Limb (tissue), 2 donors: ENCODE measurements around the gene GTF2F2.

Experiments
- DNase-seq, 2 donors: peaks; one replicate each; pipeline ENCODE4 v3.0.0-alpha.2; 2016; ENCODE audit errors: extremely low spot score in 2 of 2

Gene GTF2F2, protein sequence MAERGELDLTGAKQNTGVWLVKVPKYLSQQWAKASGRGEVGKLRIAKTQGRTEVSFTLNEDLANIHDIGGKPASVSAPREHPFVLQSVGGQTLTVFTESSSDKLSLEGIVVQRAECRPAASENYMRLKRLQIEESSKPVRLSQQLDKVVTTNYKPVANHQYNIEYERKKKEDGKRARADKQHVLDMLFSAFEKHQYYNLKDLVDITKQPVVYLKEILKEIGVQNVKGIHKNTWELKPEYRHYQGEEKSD

DNA sequence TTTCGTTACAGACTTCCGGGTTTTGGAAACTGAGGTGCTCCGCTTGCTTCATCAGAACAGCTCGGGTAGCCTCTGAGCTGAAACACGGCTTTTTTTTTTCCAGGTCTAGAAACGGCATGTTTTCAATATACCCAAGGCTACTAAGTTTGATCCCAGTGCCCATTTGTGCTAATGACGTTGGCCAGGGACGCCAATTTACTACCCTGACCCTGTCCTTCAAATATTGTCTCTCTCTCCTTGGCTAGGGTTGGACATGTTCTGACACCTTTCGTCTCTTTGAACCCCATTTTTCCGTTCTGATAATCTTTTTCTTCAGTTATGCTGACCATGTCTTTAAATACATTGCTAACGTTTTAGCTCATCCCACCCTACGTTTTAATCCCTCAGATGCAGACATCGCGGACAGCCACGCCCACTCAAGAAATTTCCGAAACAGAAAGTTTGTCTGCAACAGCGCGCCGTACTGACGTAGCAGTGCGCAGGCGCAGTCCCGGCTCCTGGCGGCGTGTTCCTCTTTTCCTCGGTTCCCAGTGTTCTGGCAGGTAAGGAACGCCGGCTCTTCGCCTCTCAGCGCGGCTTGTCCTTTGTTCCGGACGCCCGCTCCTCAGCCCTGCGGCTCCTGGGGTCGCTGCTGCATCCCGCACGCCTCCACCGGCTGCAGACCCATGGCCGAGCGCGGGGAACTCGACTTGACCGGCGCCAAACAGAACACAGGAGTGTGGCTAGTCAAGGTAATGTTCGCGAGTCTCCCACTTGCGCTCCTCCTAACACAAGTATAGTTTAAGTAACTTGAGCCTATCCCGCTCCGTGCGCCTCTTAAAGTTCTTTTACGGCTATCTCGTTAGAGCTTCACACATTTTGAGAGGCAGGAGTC lies at the start of gene GTF2F2:
Gene GTF2F2, plus strand, starts transcription at position 520 of the 874 bp plus-strand sequence. Its CDS starts 146 bp downstream, at position 666.
- DNase-seq: peak; percentile 95

DNA sequence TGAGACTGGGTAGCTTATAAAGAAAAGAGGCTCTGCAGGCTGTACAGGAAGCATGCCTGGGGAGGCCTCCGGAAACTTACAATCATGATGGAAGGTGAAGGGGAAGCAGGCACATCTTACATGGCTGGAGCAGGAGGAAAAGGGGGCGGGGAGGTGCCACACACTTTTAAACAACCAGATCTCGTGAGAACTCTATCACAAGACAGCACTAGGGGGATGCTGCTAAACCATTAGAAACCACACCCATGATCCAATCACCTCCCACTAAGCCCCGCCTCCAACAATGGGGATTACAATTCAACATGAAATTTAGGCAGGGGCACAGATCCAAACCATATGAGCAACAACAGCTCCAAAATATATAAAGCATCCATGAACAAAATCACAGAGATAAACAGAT lies 46.5 kb upstream of the GTF2F2 start:
- DNase-seq: no peak

DNA sequence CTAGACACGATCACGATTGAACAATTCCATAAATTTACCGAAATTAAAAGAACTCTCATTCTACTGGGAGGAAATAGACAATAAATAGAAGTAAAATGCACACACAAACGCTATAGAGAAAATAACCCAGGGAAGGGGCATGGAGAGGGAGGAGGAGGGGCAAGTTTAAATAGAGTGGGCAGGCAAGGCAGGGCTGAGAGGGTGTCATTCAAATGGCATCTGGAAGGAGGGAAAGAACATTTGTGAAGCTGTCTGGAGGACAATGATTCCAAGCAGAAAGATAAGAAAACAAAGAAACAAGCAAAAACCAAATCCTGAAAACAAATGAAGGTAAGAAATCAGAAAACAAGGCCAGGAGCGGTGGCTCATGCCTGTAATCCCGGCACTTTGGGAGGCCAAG lies 45.6 kb upstream of the GTF2F2 start:
- no peak for DNase-seq

DNA sequence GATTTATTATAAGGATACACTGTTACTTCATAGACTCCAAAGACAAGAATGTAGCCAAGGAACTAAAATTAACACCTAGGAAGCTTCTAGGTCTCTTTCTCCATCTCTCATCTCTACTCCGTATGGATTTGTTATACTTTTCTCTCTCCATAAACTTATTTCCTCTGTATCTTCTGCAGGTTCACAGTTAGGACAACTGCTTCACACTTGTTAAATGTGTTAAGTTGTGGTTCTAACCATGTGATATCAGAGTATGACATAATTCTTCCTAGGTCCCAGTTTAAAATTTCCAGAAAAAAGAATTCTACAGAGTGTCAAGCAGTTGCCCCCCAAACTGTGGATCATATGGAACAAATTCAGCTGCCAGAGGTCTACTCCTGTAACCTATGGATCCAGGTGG lies 42.3 kb upstream of the GTF2F2 start:
- DNase-seq: no peak

DNA sequence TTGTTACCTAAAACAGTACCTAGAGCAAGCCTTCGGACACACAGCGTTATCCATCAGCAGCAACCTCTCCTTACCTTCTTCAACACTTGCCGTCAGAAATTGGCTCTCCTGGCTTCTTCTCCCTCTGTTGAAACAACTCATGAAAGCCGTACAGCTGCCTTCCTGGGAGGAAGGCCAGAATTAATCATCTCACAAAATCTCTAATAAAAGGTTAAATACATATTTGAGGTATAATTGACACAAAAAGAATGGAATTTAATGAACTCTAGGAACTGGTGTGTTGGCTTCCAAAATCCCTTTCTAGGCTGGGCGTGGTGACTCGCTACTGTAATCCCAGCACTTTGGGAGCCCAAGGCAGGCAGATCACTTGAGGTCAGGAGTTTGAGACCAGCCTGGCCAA lies 37.3 kb upstream of the GTF2F2 start:
- no peak for DNase-seq

DNA sequence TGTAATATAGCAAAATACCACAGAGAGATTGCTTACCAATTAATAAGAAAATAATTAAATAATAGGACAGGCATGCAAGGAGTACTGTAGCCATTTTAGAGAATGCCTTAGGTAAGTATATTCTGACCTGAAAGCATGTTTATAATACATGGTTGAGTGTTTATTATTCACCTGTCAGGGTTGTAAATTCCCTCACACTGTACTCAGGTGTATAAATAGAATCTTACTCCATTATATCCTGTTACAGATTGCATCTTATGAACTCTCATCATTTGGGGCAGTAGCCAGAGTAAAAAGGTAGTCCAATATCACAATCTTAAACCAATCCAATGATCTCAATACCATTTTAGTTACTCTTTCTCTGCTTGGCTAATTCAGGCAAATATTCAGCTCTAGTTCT lies 35.8 kb upstream of the GTF2F2 start:
- no peak for DNase-seq

DNA sequence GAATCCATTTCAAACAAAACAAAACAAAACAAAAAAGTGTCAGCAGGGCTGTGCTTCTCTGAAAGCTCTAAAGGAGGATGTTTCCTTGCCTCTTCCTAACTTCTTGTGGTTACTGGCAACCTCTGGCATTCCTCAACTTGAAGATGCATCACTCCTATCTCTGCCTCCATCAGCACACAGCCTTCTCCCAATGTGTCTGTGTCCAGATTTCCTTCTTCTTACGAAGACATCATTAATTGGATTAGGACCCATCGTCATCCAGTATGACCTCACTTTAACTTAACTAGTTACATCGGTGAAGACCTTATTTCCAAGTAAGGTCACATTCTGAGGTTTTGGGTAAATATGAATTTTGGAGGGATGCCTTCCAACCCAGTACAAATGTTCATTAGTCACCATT lies 33.8 kb upstream of the GTF2F2 start:
- no peak for DNase-seq

DNA sequence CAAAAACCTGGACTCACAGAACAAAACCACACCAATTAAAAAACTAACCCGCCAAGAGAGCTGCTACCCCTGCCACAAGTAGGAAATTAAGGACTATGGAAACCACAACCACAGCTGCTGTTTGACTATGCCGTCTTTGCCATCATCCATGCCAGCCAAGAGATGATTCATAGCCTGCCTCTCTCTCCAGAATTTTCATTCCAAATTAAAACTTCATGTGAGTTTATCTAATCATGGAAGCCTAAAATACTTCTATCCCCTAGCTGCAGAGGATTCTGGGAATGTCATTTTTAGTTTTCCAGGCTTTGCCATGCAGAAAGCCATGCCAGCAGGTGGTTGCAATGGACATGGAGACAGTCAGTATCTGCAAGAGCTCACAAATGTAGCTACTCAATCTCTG lies 27.6 kb upstream of the GTF2F2 start:
- no peak for DNase-seq

DNA sequence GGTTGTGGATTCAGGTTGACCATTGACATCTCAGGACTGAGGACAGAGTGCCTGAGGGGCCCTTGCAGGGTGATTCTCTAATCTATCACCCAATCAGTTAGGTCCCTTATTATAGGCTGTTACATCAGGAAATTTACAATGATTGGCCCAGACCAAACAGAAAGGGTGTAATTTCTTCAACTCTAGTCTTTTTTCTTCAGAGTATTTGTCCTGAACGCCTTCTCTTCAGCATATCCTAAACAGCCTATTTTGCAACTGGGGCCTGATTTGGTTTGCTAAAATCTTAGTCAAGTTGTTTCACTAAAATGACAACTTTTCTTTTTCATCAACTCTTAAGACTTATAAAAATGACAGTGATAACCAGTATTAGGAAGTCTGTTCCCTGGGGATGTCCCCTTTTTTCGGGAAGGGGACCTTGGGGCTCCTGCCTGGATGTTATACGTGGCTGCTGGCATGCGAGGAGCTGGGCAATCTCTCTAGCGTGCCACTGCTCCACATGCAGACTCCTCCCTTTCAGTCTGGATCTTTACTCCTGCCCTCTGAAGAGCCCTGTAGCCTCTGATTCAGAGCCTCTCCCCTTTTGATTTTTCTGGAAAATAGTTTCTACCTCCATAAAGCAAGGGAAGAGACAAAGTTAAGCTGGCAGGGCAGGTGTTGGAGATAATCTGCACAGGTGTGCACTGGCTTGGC lies 19.6 kb upstream of the GTF2F2 start:
- DNase-seq: no peak

DNA sequence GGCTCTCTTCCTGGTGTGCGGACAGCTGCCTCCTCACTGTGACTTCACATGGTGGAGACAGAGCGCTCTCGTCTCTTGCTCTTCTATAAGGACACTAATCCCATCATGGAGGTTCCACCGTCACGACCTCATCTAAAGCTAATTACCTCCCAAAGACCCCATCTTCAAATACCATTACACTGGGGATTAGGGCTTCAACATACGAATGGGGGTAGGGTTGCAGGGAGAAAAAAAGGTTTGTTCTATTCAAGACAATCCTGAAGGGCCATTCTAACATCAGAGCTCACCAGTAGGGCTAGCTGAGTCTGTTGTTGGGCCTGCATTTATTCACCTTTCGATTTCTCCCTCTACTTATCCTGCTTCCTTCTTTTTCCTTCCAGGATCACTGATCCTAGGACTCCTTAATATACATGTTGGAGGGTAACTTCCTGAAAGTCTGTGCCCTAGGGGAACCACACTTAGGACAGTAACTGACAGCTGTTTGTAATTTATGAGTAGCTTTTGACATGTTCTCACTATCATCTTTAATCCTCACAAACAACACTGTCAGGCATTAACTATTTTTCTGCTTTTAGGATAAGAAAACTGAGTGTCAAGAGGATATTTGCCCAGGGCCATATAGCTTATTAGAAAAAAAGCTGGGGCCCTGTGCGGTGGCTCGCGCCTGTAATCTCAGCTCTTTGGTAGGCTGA lies 18.8 kb upstream of the GTF2F2 start:
- DNase-seq: no peak

DNA sequence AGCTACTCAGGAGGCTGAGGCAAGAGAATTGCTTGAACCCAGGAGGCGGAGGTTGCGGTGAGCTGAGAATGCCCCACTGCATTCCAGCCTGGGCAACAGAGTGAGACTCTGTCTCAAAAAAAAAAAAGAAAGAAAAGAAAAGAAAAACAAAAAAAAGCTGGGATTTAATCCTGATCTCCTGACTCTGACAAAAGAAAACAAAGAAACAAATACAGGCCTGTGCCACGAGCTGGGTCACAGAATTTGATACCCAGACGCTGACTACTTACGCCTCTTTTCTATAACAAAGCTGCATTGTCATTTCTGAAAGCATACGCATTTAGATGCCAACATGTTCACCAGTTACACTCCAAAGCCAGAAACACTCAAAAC lies 18.2 kb upstream of the GTF2F2 start:
- DNase-seq: no peak

DNA sequence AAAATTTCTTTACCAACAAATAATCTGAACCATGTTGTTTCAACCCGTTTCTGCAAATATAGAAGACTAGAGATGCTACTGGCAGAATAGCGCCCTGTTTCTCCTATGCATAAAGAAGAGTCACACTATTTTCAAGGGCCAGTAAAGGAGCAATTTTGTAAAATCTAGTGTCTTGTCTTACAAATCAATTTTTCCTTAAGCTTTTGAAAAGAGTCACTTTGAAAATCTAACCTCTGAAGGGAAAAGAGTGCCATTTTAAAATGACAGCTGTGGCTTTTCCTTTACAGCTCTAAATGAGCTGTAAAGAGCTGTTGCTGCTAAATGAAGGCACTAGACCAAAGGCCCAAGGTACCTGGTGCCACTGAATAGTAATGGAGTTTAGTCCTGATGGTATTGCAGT lies 16.9 kb upstream of the GTF2F2 start:
- no peak for DNase-seq

DNA sequence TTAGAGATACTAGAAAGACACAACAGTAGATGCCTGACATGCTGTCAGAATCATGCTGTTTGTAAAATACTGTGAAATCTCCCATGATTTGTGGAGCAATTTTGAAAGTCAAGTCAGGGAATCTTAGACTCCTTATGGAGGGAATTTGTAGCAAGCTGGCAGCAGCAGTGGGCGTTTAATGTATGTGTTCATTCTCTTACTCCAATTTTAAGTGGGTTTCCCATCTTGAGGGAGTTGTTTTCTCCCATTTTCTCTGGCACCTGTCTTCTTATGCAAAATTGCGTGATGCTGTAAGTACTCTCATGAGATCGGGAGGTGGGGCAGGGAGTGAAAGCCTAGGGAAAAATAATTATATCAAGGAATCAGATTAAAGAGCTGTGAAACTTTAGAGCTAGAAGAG lies 16.0 kb upstream of the GTF2F2 start:
- no peak for DNase-seq

DNA sequence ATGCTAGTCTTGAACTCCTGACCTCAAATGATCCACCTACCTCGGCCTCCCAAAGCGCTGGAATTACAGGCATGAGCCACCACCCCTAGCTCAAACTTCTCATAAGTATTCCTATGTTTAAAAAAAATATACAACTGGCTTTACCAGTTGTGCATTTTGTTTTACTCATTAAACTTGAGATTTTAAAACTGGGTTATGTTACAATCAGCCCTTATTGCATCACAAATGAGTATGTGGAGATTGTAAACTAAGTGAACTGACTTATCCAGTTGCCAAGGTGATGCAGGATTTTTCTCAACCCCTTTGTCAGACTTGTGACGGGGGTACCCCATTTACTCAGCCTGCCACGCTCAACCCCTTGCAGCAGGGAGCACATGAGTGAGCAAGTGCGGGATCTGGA lies 14.4 kb upstream of the GTF2F2 start:
- no peak for DNase-seq

DNA sequence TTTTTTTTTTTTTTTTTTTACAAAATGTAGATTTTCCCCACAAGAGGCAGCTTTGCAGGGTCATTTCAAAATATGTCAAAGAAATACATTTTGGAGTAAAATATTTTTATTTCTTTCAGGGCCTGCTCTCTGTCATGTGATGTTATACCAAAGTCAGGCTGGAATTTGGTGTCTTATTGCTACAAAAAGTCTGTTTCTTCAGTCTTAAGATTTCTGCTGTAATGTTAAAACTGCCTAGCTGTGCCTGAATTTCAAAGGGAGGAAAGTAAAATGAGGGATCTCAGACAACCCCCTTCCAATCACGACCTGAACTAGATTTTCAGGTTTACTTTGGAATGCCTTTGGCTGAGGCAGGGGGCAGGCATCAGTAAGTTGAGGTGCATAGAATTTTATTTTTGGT lies 12.8 kb upstream of the GTF2F2 start:
- no peak for DNase-seq

DNA sequence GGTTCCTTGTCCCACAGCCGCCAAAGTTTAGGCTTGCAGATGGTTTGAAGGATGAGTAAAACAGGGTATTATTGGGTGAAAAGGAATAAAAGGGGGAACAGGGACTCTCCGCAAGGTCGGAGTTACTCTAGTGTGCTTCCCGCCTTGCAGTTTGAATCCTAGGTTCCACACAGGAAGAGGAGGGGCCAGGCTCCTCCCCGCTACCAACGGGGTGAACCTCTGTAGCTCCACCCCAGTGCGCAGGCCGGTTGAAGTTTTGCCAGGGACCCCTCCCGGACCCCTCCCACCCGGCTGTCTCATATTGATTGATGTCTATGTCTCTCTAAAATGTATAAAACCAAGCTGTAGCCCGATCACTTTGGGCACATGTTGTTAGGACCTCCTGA lies 11.6 kb upstream of the GTF2F2 start:
- peak in 1 of 2 donors; percentile 28 for DNase-seq

DNA sequence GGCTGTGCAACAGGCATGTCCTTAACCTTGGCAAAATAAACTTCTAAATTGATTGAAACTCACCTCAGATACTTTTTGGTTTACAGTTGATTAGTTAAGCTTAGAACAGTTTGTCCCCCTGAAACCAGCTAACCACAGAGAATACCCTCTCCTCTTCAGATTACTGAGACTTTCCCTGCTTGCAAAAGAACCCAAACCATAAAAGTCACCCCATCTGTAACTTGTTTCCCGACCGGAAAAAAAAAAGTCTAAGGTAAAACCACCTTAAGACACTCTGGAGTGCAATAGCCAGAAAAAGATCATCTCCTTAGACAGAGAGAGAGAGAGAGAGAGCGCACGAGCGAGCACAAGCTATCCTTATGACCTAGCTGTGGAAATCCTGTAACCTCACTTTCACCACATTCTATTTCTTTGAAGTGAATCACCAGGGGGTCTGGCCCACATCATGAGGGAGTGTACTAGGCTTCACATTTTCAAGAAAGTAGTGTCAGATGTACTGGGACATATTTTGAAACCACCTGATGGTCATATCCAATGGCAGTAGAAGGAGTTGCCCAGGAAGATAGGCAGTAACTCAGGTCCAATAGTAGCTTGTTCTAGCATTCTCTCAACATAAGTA lies 11.1 kb upstream of the GTF2F2 start:
- DNase-seq: no peak

DNA sequence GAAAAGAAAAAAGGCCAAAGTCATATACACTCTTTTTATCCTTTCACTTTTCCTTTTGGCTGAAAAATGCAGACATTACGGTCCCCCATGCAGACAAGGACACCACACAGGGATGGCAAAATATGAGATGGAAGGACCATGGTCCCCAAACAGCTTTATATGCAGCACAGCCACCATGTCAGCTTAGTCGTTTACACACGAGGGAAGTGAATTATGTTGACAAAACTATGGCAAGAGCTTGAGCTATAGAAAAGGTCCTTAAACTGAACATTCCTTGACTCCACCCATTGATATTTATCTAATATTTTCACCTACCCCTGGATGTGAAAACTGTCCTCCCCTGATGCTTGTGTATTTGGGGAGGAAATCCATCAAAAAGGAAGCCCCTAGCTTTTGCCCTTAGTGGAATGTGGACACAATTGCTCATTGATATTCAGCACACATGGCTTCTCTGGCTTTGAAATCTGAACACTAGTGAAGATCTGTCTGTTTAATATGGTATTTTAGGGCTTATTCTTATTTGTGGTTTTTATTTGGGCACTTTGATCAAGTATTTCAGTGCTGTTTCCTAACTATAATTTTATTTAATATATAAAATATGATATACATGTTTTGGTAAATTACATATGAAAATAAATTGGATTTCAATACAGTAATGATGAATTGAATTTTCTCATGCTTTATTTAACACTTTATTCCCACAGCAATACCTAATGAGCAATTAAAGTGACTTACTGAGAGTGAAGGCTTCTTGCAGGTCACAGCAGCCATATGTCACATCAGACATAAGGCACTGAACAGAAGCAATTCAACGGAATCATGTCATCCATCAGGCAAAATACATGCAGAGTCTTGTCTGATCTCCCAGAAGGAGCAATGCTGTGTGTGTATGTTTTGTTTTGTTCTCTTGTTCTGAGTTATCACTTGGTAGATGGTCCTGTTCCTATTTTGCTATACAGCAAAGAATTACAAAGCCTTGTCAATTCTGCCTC lies 6.8 kb upstream of the GTF2F2 start:
- no peak for DNase-seq

DNA sequence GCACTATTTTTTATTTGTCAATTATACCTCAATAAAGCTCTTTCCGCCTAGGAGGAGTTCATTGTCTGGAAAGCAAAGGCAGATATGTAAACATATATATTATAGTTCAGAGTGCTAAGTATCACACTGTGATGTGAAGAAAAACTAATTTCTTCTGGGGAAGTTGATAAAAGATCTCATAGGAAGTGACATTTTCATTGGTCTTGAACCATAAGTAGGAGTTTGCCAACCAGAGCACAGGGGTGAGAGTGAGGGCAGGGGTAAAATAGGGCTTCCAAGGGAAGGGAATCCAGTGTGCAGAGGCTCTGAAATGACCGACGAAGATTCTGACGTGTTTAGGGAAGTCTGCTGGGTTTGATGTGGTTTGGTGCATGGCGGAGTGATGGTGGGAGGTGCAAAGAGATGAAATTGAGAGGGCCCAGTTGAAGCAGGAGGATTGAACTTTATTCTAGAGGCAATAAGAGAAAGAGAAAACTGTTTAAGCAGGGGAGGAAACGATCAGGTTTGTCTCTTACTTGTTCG lies 780 bp upstream of the GTF2F2 start:
- peak; percentile 38 to 52 for DNase-seq
